GM23338 (cell line): ENCODE measurements around the gene NEU2. TPM values are rescaled to one million over a fixed set of nuclear protein-coding genes. Genes with fewer than 3 reads are reported as not detected.
"Not testable (repeated sequence)": the region's sequence is repeated elsewhere in the genome, so short reads cannot be mapped to it uniquely, and the experiment has no call there.

ENCODE experiments used
- ATAC-seq: fragments of 200-7000 bp; cut with Tn5 transposase; 3 replicates; pipeline ENCODE4 v1.9.1; 2020
- DNase-seq: peaks from one replicate; pipeline ENCODE4 v3.0.0-alpha.2; 2015; ENCODE audit warnings: low spot score
- H2AFZ ChIP-seq: fragments of 200-600 bp; sonication (generic); 2 replicates; pipeline ENCODE4 v1.8.0; 2016; ENCODE audit warnings: antibody characterized with exemption, mild to moderate bottlenecking, moderate library complexity
- H3F3A ChIP-seq: fragments of 200-600 bp; sonication (generic); replicated peaks from 2 replicates; pipeline ENCODE4 v1.8.0; 2017; ENCODE audit warnings: antibody characterized with exemption, mixed run types, low read depth
- H3K27ac ChIP-seq: fragments of 200-600 bp; sonication (generic); 2 replicates; pipeline ENCODE4 v1.6.1; 2016; ENCODE audit warnings: low read depth
- H3K27me3 ChIP-seq: fragments of 200-600 bp; sonication (generic); 2 replicates; pipeline ENCODE4 v1.8.0; 2016; ENCODE audit warnings: mild to moderate bottlenecking, mixed run types, moderate library complexity; ENCODE audit not compliant: insufficient read depth
- H3K36me3 ChIP-seq: fragments of 200-600 bp; sonication (generic); 2 replicates; pipeline ENCODE4 v1.8.0; 2016; ENCODE audit warnings: mild to moderate bottlenecking; ENCODE audit not compliant: insufficient read depth
- H3K4me1 ChIP-seq: fragments of 200-600 bp; sonication (generic); 2 replicates; pipeline ENCODE4 v1.8.0; 2016; ENCODE audit warnings: mild to moderate bottlenecking, moderate library complexity; ENCODE audit not compliant: insufficient read depth
- H3K4me2 ChIP-seq: fragments of 200-600 bp; sonication (generic); 2 replicates; pipeline ENCODE4 v1.7.1; 2017; ENCODE audit warnings: mixed run types
- H3K4me3 ChIP-seq: fragments of 200-600 bp; sonication (generic); 2 replicates; pipeline ENCODE4 v1.6.1; 2016; ENCODE audit warnings: mixed run types
- H3K79me2 ChIP-seq: fragments of 200-600 bp; sonication (generic); replicated peaks from 2 replicates; pipeline ENCODE4 v1.8.0; 2017; ENCODE audit warnings: mild to moderate bottlenecking; ENCODE audit not compliant: insufficient read depth
- H3K9me2 ChIP-seq: fragments of 200-600 bp; sonication (generic); 2 replicates; pipeline ENCODE4 v1.8.0; 2017; ENCODE audit not compliant: insufficient read depth
- H4K20me1 ChIP-seq: fragments of 200-600 bp; sonication (generic); replicated peaks from 2 replicates; pipeline ENCODE4 v1.8.0; 2017; ENCODE audit warnings: mild to moderate bottlenecking; ENCODE audit not compliant: insufficient read depth
- H3K27ac Mint-ChIP-seq: 2 replicates; pipeline ENCODE4 v1.8.0; 2020; ENCODE audit warnings: inconsistent platforms, mild to moderate bottlenecking, moderate library complexity, mixed read lengths
- H3K27me3 Mint-ChIP-seq: 3 replicates; pipeline ENCODE4 v1.8.0; 2022; ENCODE audit warnings: low read depth, mild to moderate bottlenecking, moderate library complexity, mixed read lengths, inconsistent platforms; ENCODE audit not compliant: insufficient read depth, poor library complexity
- H3K36me3 Mint-ChIP-seq: 3 replicates; pipeline ENCODE4 v1.8.0; 2021; ENCODE audit warnings: low read depth, mild to moderate bottlenecking, inconsistent platforms, moderate library complexity, mixed read lengths
- H3K4me1 Mint-ChIP-seq: 3 replicates; pipeline ENCODE4 v1.8.0; 2020; ENCODE audit warnings: mild to moderate bottlenecking, inconsistent platforms, mixed read lengths
- H3K4me3 Mint-ChIP-seq: 3 replicates; pipeline ENCODE4 v1.8.0; 2021; ENCODE audit warnings: moderate library complexity, mild to moderate bottlenecking, inconsistent platforms, mixed read lengths
- H3K9me3 Mint-ChIP-seq: 3 replicates; pipeline ENCODE4 v1.8.0; 2020; ENCODE audit warnings: moderate library complexity, mild to moderate bottlenecking, inconsistent platforms, mixed read lengths
- CREB1 ChIP-seq: fragments of 250-450 bp; sonication (Bioruptor Pico); IDR thresholded peaks from 2 replicates; pipeline ENCODE4 v1.5.0; 2020; ENCODE audit warnings: low read depth, mild to moderate bottlenecking, moderate library complexity
- CTCF ChIP-seq, 2 experiments: fragments of 200-600 bp in 1 of 2; sonication (generic) in 1 of 2; conservative IDR thresholded peaks; 2 replicates each; pipeline versions ENCODE4 v1.5.1 to v1.6.1; 2016 to 2017; ENCODE audit warnings: antibody characterized with exemption in 2 of 2, low read depth in 2 of 2, mild to moderate bottlenecking in 2 of 2, moderate library complexity in 1 of 2
- EZH2 ChIP-seq: fragments of 200-600 bp; sonication (generic); IDR thresholded peaks from one replicate; pipeline ENCODE4 v1.8.0; 2017; ENCODE audit warnings: antibody characterized with exemption, mild to moderate bottlenecking, low read depth; ENCODE audit not compliant: unreplicated experiment
- EZH2phosphoT487 ChIP-seq: fragments of 200-600 bp; sonication (generic); IDR thresholded peaks from one replicate; pipeline ENCODE4 v1.8.1; 2018; ENCODE audit warnings: antibody characterized with exemption; ENCODE audit not compliant: unreplicated experiment
- JUNB ChIP-seq: IDR thresholded peaks from one replicate; pipeline ENCODE4 v1.6.1; 2016; ENCODE audit warnings: antibody characterized with exemption; ENCODE audit not compliant: unreplicated experiment
- POLR2AphosphoS5 ChIP-seq: IDR thresholded peaks from 2 replicates; pipeline ENCODE4 v1.6.1; 2016; ENCODE audit warnings: antibody characterized with exemption, low read depth
- STAT1 ChIP-seq: IDR thresholded peaks from one replicate; pipeline ENCODE4 v1.6.1; 2016; ENCODE audit warnings: antibody characterized with exemption; ENCODE audit not compliant: unreplicated experiment
- ZNF114 ChIP-seq: fragments of 250-450 bp; sonication (Bioruptor Pico); IDR thresholded peaks from 2 replicates; pipeline ENCODE4 v1.5.0; 2020; ENCODE audit warnings: mild to moderate bottlenecking, moderate library complexity
- ZNF331 ChIP-seq: fragments of 250-450 bp; sonication (Bioruptor Pico); IDR thresholded peaks from 2 replicates; pipeline ENCODE4 v1.5.0; 2020; ENCODE audit warnings: low read depth, mild to moderate bottlenecking, moderate library complexity
- polyA plus RNA-seq: library from polyadenylated mRNA; unstranded; fragments of >200 nt; fragmentation: Nextera tagmentation; extraction: Ambion mirVana; gene quantifications from 2 replicates; pipeline ENCODE4 v1.2.1, GENCODE V29; 2016
- total RNA-seq: library from RNA; depleted of rRNA; stranded (reverse); fragments of >200 nt; shearing (Covaris generic); gene quantifications from 2 replicates; pipeline ENCODE4 v1.2.3, GENCODE V29; 2014
- TF ChIP-seq, protein P1 (sequence below): IDR thresholded peaks from 2 replicates; pipeline ENCODE4 v1.6.1; 2016; ENCODE audit warnings: antibody characterized with exemption
- TF ChIP-seq, protein P2 (sequence below): fragments of 250-450 bp; sonication (Bioruptor Pico); IDR thresholded peaks from 2 replicates; pipeline ENCODE4 v1.5.0; 2020; ENCODE audit warnings: mild to moderate bottlenecking, moderate library complexity

NEU2 gene
- total and polyA plus RNA-seq, 2 experiments from 2014 or later, result not detected

DNA sequence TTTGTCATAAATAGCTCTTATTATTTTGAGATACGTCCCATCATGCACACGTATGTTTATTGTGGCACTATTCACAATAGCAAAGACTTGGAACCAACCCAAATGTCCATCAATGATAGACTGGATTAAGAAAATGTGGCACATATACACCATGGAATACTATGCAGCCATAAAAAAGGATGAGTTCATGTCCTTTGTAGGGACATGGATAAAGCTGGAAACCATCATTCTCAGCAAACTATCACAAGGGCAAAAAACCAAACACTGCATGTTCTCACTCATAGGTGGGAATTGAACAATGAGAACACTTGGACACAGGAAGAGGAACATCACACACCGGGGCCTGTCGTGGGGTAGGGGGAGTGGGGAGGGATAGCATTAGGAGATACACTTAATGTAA, 12.9 kb upstream of the NEU2 start:
- H3K79me2 ChIP-seq, H3K36me3 ChIP-seq, H3K9me3 Mint-ChIP-seq, H2AFZ ChIP-seq, DNase-seq, H3K27me3 Mint-ChIP-seq, H3K9me2 ChIP-seq, H3K27ac ChIP-seq, H3K4me3 ChIP-seq, H3K36me3 Mint-ChIP-seq, H4K20me1 ChIP-seq, H3K27ac Mint-ChIP-seq, H3F3A ChIP-seq, H3K27me3 ChIP-seq, H3K4me1 ChIP-seq, H3K4me2 ChIP-seq, H3K4me3 Mint-ChIP-seq, ATAC-seq, H3K4me1 Mint-ChIP-seq: not testable (repeated sequence)

DNA sequence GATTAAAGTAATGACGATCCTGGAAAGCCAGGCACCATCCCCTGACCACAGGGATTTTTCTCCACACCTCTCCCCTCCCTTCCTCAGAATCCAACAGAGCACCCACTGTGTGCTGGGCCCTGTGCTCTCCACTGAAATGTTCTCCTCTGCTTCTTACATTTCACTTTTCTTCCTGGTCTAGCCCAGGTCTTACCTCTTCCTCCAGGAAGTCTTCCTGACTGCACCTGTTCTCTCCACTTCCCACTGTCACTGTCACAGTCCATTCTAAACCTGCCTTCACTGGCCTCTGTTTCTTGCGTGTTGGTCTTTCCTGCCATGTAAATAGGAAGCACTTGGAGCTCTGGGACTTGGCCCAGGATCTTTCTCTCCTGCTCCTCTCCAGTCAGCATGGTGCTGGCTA, 12.0 kb upstream of the NEU2 start:
- Histone ChIP-seq H3K36me3 (no peaks in the 10 kb centered on the region), H3K4me1 (no peaks in the 10 kb centered on the region), H3K4me2 (no peak overlapping the region), H3K79me2 (no peaks in the 10 kb centered on the region), H3K27me3 (no peaks in the 10 kb centered on the region), H4K20me1 (no peaks in the 10 kb centered on the region), H3K4me3 (no peak overlapping the region), H3F3A (no peaks in the 10 kb centered on the region), H3K9me2 (no peaks in the 10 kb centered on the region), H3K27ac (no peak overlapping the region), H2AFZ (no peak overlapping the region)
- Mint-ChIP-seq H3K4me1 (no peaks in the 10 kb centered on the region), H3K27ac (no peak overlapping the region), H3K27me3 (peaks cover 4% of the 10 kb centered on the region), H3K36me3 (no peaks in the 10 kb centered on the region), H3K9me3 (no peaks in the 10 kb centered on the region; the same call in 2 of the 3 replicates), H3K4me3 (no peak overlapping the region)
- ATAC-seq (no peak), DNase-seq (no peak)
- no peak for TF ChIP-seq ZNF114 (CRISPR knock-in tag)
- no peak for TF ChIP-seq ZNF331
- no peak for TF ChIP-seq STAT1
- no peak for TF ChIP-seq POLR2AphosphoS5
- TF ChIP-seq, protein P1, sequence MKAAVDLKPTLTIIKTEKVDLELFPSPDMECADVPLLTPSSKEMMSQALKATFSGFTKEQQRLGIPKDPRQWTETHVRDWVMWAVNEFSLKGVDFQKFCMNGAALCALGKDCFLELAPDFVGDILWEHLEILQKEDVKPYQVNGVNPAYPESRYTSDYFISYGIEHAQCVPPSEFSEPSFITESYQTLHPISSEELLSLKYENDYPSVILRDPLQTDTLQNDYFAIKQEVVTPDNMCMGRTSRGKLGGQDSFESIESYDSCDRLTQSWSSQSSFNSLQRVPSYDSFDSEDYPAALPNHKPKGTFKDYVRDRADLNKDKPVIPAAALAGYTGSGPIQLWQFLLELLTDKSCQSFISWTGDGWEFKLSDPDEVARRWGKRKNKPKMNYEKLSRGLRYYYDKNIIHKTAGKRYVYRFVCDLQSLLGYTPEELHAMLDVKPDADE, result no peak
- TF ChIP-seq, protein P2, sequence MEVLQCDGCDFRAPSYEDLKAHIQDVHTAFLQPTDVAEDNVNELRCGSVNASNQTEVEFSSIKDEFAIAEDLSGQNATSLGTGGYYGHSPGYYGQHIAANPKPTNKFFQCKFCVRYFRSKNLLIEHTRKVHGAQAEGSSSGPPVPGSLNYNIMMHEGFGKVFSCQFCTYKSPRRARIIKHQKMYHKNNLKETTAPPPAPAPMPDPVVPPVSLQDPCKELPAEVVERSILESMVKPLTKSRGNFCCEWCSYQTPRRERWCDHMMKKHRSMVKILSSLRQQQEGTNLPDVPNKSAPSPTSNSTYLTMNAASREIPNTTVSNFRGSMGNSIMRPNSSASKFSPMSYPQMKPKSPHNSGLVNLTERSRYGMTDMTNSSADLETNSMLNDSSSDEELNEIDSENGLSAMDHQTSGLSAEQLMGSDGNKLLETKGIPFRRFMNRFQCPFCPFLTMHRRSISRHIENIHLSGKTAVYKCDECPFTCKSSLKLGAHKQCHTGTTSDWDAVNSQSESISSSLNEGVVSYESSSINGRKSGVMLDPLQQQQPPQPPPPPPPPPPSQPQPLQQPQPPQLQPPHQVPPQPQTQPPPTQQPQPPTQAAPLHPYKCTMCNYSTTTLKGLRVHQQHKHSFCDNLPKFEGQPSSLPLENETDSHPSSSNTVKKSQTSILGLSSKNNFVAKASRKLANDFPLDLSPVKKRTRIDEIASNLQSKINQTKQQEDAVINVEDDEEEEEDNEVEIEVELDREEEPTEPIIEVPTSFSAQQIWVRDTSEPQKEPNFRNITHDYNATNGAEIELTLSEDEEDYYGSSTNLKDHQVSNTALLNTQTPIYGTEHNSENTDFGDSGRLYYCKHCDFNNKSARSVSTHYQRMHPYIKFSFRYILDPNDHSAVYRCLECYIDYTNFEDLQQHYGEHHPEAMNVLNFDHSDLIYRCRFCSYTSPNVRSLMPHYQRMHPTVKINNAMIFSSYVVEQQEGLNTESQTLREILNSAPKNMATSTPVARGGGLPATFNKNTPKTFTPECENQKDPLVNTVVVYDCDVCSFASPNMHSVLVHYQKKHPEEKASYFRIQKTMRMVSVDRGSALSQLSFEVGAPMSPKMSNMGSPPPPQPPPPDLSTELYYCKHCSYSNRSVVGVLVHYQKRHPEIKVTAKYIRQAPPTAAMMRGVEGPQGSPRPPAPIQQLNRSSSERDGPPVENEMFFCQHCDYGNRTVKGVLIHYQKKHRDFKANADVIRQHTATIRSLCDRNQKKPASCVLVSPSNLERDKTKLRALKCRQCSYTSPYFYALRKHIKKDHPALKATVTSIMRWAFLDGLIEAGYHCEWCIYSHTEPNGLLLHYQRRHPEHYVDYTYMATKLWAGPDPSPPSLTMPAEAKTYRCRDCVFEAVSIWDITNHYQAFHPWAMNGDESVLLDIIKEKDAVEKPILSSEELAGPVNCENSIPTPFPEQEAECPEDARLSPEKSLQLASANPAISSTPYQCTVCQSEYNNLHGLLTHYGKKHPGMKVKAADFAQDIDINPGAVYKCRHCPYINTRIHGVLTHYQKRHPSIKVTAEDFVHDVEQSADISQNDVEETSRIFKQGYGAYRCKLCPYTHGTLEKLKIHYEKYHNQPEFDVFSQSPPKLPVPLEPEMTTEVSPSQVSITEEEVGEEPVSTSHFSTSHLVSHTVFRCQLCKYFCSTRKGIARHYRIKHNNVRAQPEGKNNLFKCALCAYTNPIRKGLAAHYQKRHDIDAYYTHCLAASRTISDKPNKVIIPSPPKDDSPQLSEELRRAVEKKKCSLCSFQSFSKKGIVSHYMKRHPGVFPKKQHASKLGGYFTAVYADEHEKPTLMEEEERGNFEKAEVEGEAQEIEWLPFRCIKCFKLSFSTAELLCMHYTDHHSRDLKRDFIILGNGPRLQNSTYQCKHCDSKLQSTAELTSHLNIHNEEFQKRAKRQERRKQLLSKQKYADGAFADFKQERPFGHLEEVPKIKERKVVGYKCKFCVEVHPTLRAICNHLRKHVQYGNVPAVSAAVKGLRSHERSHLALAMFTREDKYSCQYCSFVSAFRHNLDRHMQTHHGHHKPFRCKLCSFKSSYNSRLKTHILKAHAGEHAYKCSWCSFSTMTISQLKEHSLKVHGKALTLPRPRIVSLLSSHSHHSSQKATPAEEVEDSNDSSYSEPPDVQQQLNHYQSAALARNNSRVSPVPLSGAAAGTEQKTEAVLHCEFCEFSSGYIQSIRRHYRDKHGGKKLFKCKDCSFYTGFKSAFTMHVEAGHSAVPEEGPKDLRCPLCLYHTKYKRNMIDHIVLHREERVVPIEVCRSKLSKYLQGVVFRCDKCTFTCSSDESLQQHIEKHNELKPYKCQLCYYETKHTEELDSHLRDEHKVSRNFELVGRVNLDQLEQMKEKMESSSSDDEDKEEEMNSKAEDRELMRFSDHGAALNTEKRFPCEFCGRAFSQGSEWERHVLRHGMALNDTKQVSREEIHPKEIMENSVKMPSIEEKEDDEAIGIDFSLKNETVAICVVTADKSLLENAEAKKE (CRISPR knock-in tag), result no peak
- TF ChIP-seq CTCF (conservative IDR thresholded peaks at IDR 0.05; ENCODE audit: low read depth in 2 of 2), result no peak
- TF ChIP-seq EZH2phosphoT487, result no peak
- TF ChIP-seq EZH2, result no peak
- TF ChIP-seq CREB1 (CRISPR knock-in tag), result no peak
- no peak for TF ChIP-seq JUNB
